Stimulated activated naive CD8-positive, alpha-beta T cell treated with anti-CD3 and anti-CD28 coated beads, Interleukin-15, amount 100 ng/mL, for 72 hours (primary cell): Measurements from ENCODE around the gene PRSS27.

Experiments
- ATAC-seq: fragments of 150-1000 bp; cut with Tn5 transposase; 2 replicates; pipeline ENCODE4 v1.10.0; 2021; ENCODE audit warnings: mild to moderate bottlenecking, moderate library complexity
- DNase-seq, 2 donors: peaks; one replicate each; pipeline ENCODE4 v3.0.0; 2021 to 2022
- H3K27ac Mint-ChIP-seq, 2 donors: one replicate each; pipeline ENCODE4 v1.8.0; 2022; ENCODE audit warnings: mild to moderate bottlenecking in 2 of 2, mixed read lengths in 2 of 2, moderate library complexity in 2 of 2
- H3K27me3 Mint-ChIP-seq: one replicate; pipeline ENCODE4 v1.8.0; 2022; ENCODE audit warnings: mixed read lengths
- H3K4me1 Mint-ChIP-seq: one replicate; pipeline ENCODE4 v1.8.0; 2022; ENCODE audit warnings: mild to moderate bottlenecking, mixed read lengths
- H3K4me3 Mint-ChIP-seq, 2 donors: one replicate each; pipeline ENCODE4 v1.8.0; 2022; ENCODE audit warnings: mild to moderate bottlenecking in 2 of 2, mixed read lengths in 2 of 2, moderate library complexity in 1 of 2
- H3K9me3 Mint-ChIP-seq, 2 donors: one replicate each; pipeline ENCODE4 v1.8.0; 2022; ENCODE audit warnings: mixed read lengths in 2 of 2

PRSS27 gene

DNA sequence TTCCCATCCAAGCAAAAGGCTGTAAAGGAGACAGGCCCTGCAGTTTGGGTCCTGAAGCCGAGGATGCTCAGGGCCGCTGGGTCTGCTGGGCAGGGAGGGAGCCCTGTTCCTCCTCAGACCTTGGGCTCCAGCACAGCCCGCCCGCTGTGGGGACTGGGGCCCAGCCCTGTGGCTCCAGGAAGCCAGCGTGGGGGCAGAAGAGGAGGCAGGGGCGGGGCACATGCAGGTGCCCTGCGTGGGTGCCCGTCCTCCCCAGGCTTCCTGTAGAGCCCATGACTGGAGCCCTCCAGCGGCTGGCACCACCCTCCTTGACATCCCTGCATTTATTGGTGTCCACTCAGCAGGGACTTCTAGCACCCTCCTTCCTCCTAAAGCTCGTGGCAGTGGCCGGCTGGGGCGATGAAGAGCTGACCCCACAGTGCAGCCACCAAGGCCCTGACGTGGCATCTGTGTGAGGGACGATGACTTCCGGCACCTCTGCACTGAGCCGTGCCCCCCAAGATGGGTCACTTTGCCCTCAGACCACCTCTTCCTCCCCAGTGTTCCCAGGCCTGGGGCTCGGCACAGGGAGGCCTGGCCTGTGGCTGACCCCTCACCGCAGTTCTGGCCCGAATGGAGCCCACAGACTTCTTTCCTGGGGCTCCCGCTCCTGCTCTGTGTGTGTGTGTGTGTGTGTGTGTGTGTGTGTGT, 9.9 kb downstream of the PRSS27 start:
- DNase-seq: no peak
- Mint-ChIP-seq H3K27ac (no peak overlapping the region), H3K27me3 (peaks cover 20% of the 10 kb centered on the region), H3K9me3 (no peaks in the 10 kb centered on the region), H3K4me1 (peaks cover 6% of the 10 kb centered on the region), H3K4me3 (no peak overlapping the region)
- no peak for ATAC-seq

DNA sequence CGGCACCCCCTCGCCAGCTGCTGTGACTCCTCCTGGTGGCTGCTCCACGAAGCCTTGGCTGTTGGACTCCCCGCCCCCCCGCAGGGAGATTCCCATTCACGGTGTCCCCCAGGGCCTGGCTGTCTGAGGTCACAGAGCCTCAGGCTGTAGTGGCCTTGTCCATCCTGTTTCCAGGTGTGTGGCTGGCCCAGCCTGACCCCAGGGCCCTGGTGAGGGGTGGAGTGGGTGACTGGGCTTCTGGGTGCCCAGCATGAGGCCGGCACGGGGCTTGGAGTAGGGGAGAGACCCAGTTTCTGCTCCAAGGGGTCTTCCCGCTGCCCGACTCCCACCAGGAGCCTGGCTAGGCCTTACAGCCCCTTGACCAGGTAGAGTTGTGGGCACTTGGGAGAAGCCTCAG, 10.4 kb downstream of the PRSS27 start:
- Mint-ChIP-seq H3K4me3 (no peak overlapping the region), H3K27ac (no peak overlapping the region), H3K9me3 (no peaks in the 10 kb centered on the region), H3K4me1 (peaks cover under 1% of the 10 kb centered on the region), H3K27me3 (peaks cover 14% of the 10 kb centered on the region)
- ATAC-seq: no peak
- DNase-seq: no peak

GRCh38 chr16:2708955-2709587, 11.0 kb downstream of the PRSS27 start:
- Mint-ChIP-seq H3K4me3 (no peak overlapping the region), H3K9me3 (no peaks in the 10 kb centered on the region), H3K4me1 (no peaks in the 10 kb centered on the region), H3K27ac (no peak overlapping the region), H3K27me3 (peaks cover 9% of the 10 kb centered on the region)
- ATAC-seq (no peak), DNase-seq (no peak)

DNA sequence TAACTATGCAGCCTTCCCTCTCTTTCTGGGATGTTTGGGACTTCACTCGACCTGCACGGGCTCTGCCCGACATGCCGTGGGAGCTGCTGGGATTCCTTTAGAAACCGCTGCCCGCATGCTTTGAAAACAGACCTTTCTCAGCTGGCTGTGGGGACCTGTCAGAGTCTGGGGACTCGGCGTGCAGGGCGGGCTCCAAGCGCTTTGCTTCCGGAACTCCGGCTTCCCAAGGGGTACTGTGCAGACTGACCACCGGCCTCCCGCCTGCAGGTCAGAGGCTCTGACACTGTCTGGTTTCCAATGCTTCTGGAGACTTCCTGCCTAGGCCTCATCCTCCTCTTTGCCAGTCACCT, 11.8 kb downstream of the PRSS27 start:
- peaks cover under 1% of the 10 kb centered on the region for H3K27me3 Mint-ChIP-seq
- no peaks in the 10 kb centered on the region for H3K4me1 Mint-ChIP-seq
- DNase-seq (no peak), ATAC-seq (no peak)
- H3K4me3 Mint-ChIP-seq: no peak overlapping the region
- H3K9me3 Mint-ChIP-seq: no peaks in the 10 kb centered on the region
- no peak overlapping the region for H3K27ac Mint-ChIP-seq

- ATAC-seq: no peak
These were observed 12.4 kb downstream of the PRSS27 start for GRCh38 chr16:2707368-2708289.

DNA sequence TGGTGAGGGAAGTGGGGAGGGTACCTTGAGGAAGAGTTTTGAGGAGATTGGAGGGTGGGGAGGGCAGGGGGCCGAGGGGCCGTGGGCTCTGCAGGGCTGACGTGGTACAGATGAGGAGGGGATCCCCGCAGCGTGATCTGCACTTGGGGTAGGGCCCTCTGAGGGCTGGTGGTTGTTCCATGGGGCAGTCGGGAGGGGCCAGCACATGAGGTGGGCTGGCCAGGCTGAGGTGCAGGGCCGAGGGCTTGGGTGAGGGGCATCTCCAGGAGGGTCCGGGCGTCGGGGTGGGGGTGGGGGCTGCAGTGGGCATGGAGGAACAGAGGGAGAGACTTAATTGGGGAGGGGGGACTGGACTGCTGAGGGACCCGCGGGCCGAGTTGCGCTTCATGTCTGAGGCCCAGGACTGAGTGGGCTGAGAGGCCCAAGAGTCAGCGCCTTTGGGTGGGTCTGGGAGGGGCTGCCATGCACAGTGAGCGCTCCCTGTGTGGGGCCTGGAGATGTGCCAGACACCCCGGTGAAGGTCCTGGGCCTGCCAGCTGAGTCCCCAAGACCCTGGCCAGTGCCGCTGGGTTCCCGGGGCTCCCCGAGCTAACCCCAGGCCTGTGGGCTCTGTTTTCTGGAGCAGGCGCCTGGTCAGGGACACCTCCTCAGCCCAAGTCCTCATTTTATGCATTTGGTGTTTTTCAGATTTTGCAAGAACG, 13.3 kb downstream of the PRSS27 start:
- ATAC-seq (no peak), DNase-seq (no peak)
- H3K27me3 Mint-ChIP-seq: no peaks in the 10 kb centered on the region
- H3K4me1 Mint-ChIP-seq: no peaks in the 10 kb centered on the region
- H3K4me3 Mint-ChIP-seq: no peak overlapping the region
- H3K9me3 Mint-ChIP-seq: no peaks in the 10 kb centered on the region
- no peak overlapping the region for H3K27ac Mint-ChIP-seq

More at GRCh38 chr16:2707368-2708289, 12.4 kb downstream of the PRSS27 start:
- Mint-ChIP-seq H3K4me3 (no peak overlapping the region), H3K27me3 (no peaks in the 10 kb centered on the region), H3K27ac (no peak overlapping the region), H3K4me1 (no peaks in the 10 kb centered on the region), H3K9me3 (no peaks in the 10 kb centered on the region)
- no peak for DNase-seq

DNA sequence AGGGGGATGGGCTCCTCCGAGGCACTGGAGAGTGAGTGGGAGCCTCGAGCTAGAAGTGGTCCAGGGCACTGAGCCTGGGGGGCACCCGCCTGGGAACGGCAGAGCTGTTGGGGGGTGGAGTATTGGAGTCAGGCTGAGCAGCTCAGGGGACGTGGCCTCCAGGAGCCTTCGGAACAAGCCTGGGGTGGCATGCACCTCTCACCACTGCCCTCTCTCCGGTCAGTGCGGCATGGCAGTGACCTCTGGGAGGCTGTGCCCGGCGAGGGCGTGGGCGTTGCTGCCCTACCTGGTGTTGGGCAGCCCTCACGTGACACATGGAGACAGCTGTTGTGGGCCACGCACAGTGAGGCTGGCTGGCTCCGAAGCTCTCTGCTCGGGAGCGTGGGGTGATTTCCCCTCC, 13.9 kb downstream of the PRSS27 start:
- no peaks in the 10 kb centered on the region for H3K9me3 Mint-ChIP-seq
- H3K4me3 Mint-ChIP-seq: no peak overlapping the region
- no peak overlapping the region for H3K27ac Mint-ChIP-seq
- ATAC-seq (no peak), DNase-seq (no peak)
- no peaks in the 10 kb centered on the region for H3K27me3 Mint-ChIP-seq
- no peaks in the 10 kb centered on the region for H3K4me1 Mint-ChIP-seq

DNA sequence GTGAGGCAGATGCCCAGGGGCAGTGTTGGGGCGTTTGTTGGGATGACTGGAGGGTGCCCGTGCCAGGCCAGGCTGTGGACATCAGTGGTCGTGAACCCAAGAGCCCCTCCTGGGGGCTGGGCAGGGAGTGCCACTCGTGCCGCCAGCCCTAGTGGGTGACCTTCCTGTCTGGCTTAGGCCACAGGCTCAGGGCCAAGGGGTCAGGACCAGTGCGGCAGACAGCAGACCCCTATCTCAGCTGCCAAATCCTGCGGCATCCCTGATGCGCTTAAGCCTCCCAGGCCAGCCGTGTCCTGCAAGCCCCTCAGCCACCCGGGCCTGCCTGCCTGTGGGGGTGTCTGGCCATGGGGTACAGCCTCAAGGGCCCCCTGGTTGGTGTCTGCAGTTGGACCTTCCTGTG, 14.7 kb downstream of the PRSS27 start:
- H3K9me3 Mint-ChIP-seq: no peaks in the 10 kb centered on the region
- H3K27ac Mint-ChIP-seq: no peak overlapping the region

GRCh38 chr16:2704983-2705275, 15.1 kb downstream of the PRSS27 start:
- Mint-ChIP-seq H3K4me1 (no peaks in the 10 kb centered on the region), H3K4me3 (no peak overlapping the region), H3K9me3 (no peaks in the 10 kb centered on the region), H3K27ac (no peak overlapping the region), H3K27me3 (no peaks in the 10 kb centered on the region)
- peak; percentile 8 for ATAC-seq
- DNase-seq: no peak

More for the DNA sequence above, 14.7 kb downstream of the PRSS27 start:
- ATAC-seq (no peak), DNase-seq (no peak)
- Mint-ChIP-seq H3K4me1 (no peaks in the 10 kb centered on the region), H3K4me3 (no peak overlapping the region), H3K27me3 (no peaks in the 10 kb centered on the region)

- no peak for DNase-seq
- no peak for ATAC-seq
- H3K27me3 Mint-ChIP-seq: no peaks in the 10 kb centered on the region
- no peaks in the 10 kb centered on the region for H3K4me1 Mint-ChIP-seq
- no peaks in the 10 kb centered on the region for H3K9me3 Mint-ChIP-seq
- H3K4me3 Mint-ChIP-seq: no peak overlapping the region
- no peak overlapping the region for H3K27ac Mint-ChIP-seq
These were observed 15.7 kb downstream of the PRSS27 start for GRCh38 chr16:2704166-2704982.

DNA sequence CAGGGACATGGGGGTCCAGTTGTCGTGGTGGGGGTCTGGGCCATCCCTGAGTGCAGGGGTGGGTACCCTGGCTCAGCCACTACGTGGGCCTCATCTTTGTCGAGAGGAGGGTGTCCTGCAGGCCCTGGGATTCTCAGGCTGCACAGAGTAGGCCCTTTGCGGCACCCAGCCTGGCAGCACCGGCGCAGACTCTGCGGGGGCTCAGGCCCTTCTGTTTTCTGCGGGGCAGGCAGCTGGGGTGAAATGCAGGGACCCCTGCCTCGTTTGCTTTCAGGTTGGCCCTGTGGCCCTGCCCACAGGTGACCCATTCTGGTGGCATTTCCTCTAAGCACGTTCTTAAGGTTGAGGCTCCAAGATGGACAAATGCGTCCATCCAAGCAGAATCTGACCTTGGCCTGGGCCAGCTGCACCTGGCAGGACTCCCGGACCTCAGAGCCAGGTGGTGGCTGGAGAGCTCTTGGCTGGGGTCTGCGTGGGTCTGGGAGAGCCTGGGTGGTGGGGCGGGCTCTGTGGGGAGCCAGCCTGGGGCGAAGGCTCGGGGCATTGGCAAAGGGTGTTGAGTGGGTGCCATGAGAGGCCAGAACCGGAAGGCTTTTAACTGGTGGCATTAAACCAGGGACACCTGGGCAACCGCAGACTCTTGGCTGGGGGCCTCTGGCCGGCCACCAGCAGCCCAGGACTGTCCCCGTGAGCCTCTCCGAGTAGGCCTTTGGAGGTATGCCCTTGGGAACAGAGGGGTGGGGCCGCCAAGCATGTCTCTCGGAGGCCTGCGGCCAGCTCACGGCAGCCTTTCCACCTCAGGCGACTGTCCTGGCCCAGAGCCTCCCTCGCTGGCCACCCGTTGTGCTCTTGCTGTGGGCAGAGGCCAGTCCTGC, 16.9 kb downstream of the PRSS27 start:
- no peak overlapping the region for H3K4me3 Mint-ChIP-seq
- H3K27me3 Mint-ChIP-seq: no peaks in the 10 kb centered on the region
- ATAC-seq: no peak
- no peaks in the 10 kb centered on the region for H3K9me3 Mint-ChIP-seq
- H3K27ac Mint-ChIP-seq: no peak overlapping the region
- no peaks in the 10 kb centered on the region for H3K4me1 Mint-ChIP-seq
- DNase-seq: no peak

GRCh38 chr16:2702438-2702825, 17.6 kb downstream of the PRSS27 start:
- Mint-ChIP-seq H3K27me3 (no peaks in the 10 kb centered on the region), H3K9me3 (no peaks in the 10 kb centered on the region), H3K4me1 (no peaks in the 10 kb centered on the region), H3K4me3 (no peak overlapping the region), H3K27ac (peak overlapping the region in 1 of 2 donors; percentile 59)
- no peak for ATAC-seq
- no peak for DNase-seq

DNA sequence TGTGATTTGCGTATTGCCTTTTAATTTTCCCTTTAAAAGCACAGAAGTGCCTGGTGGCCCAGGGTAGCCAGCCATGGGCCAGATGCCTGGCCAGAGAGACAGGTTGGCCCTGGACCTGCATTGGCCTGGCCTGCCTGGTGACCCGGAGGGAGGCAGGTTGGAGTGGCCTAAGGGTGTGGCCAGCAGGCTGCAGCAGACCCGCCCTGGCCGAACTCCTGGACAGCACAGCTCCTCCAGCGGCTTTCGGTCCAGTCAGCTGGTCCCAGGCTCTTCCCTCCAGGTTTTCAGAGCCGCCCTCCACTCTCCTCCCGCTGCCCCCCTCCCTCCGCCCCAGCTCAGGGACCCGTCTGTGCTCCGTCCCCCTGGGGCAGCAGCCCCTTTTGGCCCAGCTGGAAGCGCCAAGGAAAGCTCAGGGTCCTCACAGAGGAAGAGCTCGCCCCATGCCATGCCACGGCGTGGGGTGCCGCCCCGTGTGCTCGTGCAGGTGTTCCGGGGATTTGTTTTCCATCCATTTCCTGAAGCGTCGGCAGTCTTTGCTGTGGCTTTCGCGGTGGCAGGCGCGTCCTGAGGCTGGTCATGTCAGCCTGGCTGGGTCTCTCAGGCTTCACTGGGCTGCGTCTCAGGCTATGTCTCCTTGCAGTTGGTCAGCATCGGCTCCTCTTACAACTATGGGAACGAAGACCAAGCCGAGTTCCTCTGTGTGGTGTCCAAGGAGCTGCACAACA, 18.1 kb downstream of the PRSS27 start:
- H3K9me3 Mint-ChIP-seq: no peaks in the 10 kb centered on the region
- H3K4me3 Mint-ChIP-seq: no peak overlapping the region

GRCh38 chr16:2701272-2701671, 18.8 kb downstream of the PRSS27 start:
- Mint-ChIP-seq H3K27me3 (no peaks in the 10 kb centered on the region), H3K4me3 (no peak overlapping the region), H3K4me1 (no peaks in the 10 kb centered on the region), H3K27ac (no peak overlapping the region), H3K9me3 (no peaks in the 10 kb centered on the region)
- DNase-seq: no peak
- no peak for ATAC-seq

More for the DNA sequence above, 18.1 kb downstream of the PRSS27 start:
- no peaks in the 10 kb centered on the region for H3K4me1 Mint-ChIP-seq
- H3K27ac Mint-ChIP-seq: peak overlapping the region in 1 of 2 donors; percentile 59
- no peak for DNase-seq
- H3K27me3 Mint-ChIP-seq: no peaks in the 10 kb centered on the region
- no peak for ATAC-seq
